Duodenal mucosa (tissue), 2 donors: ENCODE results near the gene OR8G1.

Experiments
- H3K27ac ChIP-seq: one replicate; pipeline ENCODE4 v1.7.0; 2013; ENCODE audit warnings: low read depth, low read length
- H3K27me3 ChIP-seq, 2 donors: one replicate each; pipeline ENCODE4 v1.7.0; 2013; ENCODE audit warnings: low read length in 2 of 2, control low read depth in 1 of 2; ENCODE audit not compliant: insufficient read depth in 2 of 2, control insufficient read depth in 1 of 2
- H3K36me3 ChIP-seq, 2 donors: one replicate each; pipeline ENCODE4 v1.7.0; 2013; ENCODE audit warnings: low read length in 2 of 2, control low read depth in 1 of 2; ENCODE audit not compliant: insufficient read depth in 2 of 2, control insufficient read depth in 1 of 2
- H3K4me1 ChIP-seq, 2 donors: one replicate each; pipeline ENCODE4 v1.7.0; 2013; ENCODE audit warnings: low read length in 2 of 2, control low read depth in 1 of 2; ENCODE audit not compliant: insufficient read depth in 2 of 2, control insufficient read depth in 1 of 2
- H3K4me3 ChIP-seq, 2 donors: one replicate each; pipeline ENCODE4 v1.7.0; 2013; ENCODE audit warnings: low read length in 2 of 2, low read depth in 1 of 2
- H3K9ac ChIP-seq, 2 donors: one replicate each; pipeline ENCODE4 v1.7.0; 2013; ENCODE audit warnings: low read length in 2 of 2, low read depth in 1 of 2
- H3K9me3 ChIP-seq, 2 donors: one replicate each; pipeline ENCODE4 v1.7.0; 2013; ENCODE audit warnings: low read length in 2 of 2, control low read depth in 1 of 2; ENCODE audit not compliant: control insufficient read depth in 1 of 2

OR8G1 gene

DNA sequence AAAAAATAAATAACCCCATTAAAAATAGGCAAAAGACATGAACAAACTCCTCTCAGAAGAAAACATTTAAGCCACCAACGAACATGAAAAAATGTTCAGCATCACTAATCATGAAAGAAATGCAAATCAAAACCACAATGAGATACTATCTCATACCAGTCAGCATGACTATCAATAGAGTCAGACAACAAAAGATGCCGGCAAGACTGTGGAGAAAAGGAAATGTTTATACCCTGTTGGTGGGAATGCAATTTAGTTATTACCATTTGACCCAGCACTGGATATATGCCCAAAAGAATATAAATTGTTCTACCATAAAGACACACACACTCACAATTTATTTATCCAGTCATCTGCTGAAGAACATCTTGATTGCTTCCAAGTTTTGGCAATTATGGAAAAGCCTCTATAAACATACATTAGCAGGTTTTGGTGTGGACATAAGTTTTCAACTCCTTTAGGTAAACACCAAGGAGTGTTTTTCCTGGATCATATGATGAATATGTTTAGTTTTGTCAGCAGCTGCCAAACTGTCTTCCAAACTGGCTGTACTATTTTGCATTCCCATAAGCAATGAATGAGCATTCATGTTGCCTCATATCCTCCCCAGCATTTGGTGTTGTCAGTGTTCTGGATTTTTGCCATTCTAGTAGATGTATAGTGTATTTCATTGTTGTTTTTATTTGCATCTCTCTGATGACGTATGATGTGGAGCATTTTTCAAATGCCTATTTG lies 44.9 kb downstream of the OR8G1 start:
- Histone ChIP-seq H3K9me3 (no peaks in the 10 kb centered on the region), H3K36me3 (no peaks in the 10 kb centered on the region), H3K27ac (no peak overlapping the region), H3K27me3 (no peaks in the 10 kb centered on the region), H3K4me1 (no peaks in the 10 kb centered on the region), H3K9ac (no peak overlapping the region), H3K4me3 (no peak overlapping the region)

DNA sequence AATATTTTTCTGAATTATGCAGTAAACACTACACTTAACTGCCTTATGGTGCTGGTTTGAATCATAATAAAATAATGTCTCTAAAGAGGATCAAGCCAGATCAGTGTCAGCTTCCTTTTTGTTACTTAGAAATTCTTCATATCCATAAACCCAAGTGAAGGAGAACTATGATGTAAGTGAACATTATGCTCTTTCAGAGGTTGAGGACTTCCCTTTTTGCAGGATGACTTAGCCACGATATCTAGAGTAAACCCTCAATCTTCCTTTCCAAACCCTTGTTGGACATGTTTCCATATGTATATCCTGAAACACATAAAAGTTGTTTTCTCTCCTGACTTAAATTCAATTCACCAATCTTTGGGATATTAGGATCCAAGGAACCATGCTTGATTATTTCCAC lies 53.8 kb downstream of the OR8G1 start:
- no peak overlapping the region for H3K27ac ChIP-seq
- H3K9ac ChIP-seq, result no peak overlapping the region
- no peaks in the 10 kb centered on the region for H3K36me3 ChIP-seq
- H3K4me1 ChIP-seq, result no peaks in the 10 kb centered on the region
- H3K9me3 ChIP-seq, result no peaks in the 10 kb centered on the region
- no peak overlapping the region for H3K4me3 ChIP-seq
- H3K27me3 ChIP-seq, result no peaks in the 10 kb centered on the region

DNA sequence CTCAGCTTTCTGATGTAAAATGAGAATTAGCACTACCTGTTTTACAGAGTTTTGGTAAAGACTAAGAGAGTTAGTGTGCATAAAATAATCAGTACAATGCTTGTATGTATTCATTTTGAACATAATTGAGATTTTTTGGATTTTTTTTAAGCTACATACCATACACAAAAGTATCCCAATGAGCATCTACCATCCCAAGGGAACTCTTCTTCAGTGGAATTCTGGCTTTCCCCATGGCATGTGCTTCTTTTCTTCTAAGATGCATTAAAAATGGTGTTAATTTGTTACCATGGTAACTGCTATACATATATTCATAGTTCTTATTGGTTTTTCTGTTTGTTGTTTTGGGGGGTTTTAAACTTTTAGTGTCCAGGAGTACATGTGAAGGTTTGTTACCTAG lies 55.1 kb downstream of the OR8G1 start:
- Histone ChIP-seq H3K4me1 (no peaks in the 10 kb centered on the region), H3K27ac (no peak overlapping the region), H3K36me3 (no peaks in the 10 kb centered on the region), H3K27me3 (no peaks in the 10 kb centered on the region), H3K9me3 (no peaks in the 10 kb centered on the region), H3K4me3 (no peak overlapping the region), H3K9ac (no peak overlapping the region)

DNA sequence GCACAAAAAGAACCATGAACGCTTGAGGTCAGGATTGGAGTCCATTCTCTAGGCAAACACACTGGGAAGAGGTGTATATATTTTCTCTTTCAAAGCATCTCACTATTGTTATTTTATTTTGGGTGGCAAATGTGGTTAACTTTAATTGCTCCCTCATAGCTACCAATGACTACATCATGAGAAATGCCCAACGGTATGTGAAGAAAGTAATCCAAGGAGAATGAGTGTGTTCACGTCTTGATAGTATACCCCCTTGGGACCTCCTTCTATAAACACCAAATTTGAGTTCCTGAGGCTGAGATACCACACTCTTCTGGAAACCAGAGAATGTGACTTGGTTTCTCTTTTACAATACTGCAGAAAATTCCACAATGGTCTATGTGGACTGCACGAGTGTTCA lies 57.0 kb downstream of the OR8G1 start:
- Histone ChIP-seq H3K4me3 (no peak overlapping the region), H3K27me3 (no peaks in the 10 kb centered on the region), H3K9me3 (no peaks in the 10 kb centered on the region), H3K27ac (no peak overlapping the region), H3K36me3 (no peaks in the 10 kb centered on the region), H3K4me1 (no peaks in the 10 kb centered on the region), H3K9ac (no peak overlapping the region)

DNA sequence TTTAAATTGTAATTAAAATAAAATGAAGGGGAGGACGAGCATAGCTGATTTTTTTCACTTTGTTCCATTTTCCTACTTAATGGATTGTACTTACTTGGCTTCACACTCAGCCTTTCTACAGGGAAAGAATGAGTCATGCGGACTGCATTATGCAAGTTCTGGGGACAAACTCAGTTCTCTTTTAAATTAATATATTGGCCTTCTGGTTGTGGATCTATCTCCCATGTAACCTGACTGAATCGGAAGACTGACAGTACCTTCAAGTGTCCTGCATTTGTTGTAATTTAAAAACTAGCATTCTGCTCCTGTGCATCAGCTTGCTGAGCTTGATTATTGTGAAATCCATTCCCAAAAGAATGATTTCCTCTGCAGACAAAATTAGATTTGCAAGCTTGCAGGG lies 60.7 kb downstream of the OR8G1 start:
- Histone ChIP-seq H3K9ac (no peak overlapping the region), H3K27me3 (no peaks in the 10 kb centered on the region), H3K4me3 (no peak overlapping the region), H3K9me3 (no peaks in the 10 kb centered on the region), H3K4me1 (no peaks in the 10 kb centered on the region), H3K36me3 (no peaks in the 10 kb centered on the region), H3K27ac (no peak overlapping the region)

DNA sequence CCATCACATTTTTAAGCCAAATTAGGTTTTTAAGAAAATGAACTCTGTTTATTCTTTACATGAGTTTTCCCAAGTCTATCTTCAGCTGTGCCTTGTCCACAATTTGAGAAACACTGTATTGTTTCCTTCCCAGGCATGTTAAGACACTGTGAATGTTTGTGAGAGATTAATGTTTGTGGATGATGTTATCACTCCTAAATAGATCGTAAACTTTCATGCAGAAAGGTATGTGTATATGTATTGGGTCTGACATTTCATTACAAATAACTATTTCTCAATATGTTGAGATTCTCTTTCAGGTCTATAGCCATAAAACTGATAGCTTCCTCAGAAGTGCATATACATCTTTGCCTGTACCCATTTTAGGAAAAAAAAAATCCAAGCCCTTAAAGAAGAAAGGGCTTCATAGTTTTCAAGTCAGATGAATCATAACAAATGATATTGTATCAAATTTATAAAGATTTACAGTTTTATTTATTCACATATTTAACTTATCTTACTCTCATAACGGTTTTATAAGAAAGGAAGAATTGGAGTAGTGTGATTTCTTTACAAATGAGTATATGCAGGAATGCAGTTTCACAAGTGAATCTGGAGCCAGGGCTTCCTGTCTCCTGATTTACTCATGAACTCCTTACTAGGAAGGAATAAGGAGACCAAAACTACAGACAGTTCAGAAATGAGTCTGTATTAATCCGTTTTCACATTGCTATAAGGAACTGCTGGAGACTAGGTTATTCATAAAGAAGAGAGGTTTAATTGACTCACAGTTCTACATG lies 61.6 kb downstream of the OR8G1 start:
- Histone ChIP-seq H3K9me3 (no peaks in the 10 kb centered on the region), H3K4me1 (no peaks in the 10 kb centered on the region), H3K27ac (no peak overlapping the region), H3K27me3 (no peaks in the 10 kb centered on the region), H3K9ac (no peak overlapping the region), H3K36me3 (no peaks in the 10 kb centered on the region), H3K4me3 (no peak overlapping the region)
